COLO829 (cell line): ENCODE results near the gene SLC66A2.
A peak's percentile ranks its signal among the peaks of the same experiment; 100 is the strongest.
"Not testable (repeated sequence)": the region's sequence is repeated elsewhere in the genome, so short reads cannot be mapped to it uniquely, and the experiment has no call there.

Experiments
- DNase-seq: peaks from one replicate; pipeline ENCODE4 v3.0.0; 2012; ENCODE audit warnings: low spot score

The SLC66A2 gene

GRCh38 chr18:79971211-79971952 is 19.9 kb upstream of the SLC66A2 start:
- no peak for DNase-seq

GRCh38 chr18:79970419-79971133 is 19.1 kb upstream of the SLC66A2 start:
- DNase-seq, result no peak

- DNase-seq, result peak; percentile 55
Observed at GRCh38 chr18:79965119-79965902, 13.9 kb upstream of the SLC66A2 start.

- DNase-seq, result no peak
Observed at GRCh38 chr18:79964330-79965118, 13.1 kb upstream of the SLC66A2 start, which contains the start of gene HSBP1L1. Gene HSBP1L1, plus strand, starts transcription at chr18:79964643. Its CDS starts 93 bp downstream, at chr18:79964736.

- no peak for DNase-seq
Observed at GRCh38 chr18:79963658-79964329, 12.3 kb upstream of the SLC66A2 start.

- no peak for DNase-seq
Observed at GRCh38 chr18:79962835-79963657, 11.6 kb upstream of the SLC66A2 start.

- DNase-seq, result no peak
Observed at GRCh38 chr18:79962311-79962710, 10.9 kb upstream of the SLC66A2 start.

GRCh38 chr18:79961527-79962291 is 10.3 kb upstream of the SLC66A2 start:
- no peak for DNase-seq

- no peak for DNase-seq
Observed at GRCh38 chr18:79960921-79961526, 9.6 kb upstream of the SLC66A2 start.

- not testable (repeated sequence) for DNase-seq
Observed at GRCh38 chr18:79960161-79960801, 8.8 kb upstream of the SLC66A2 start.

- no peak for DNase-seq
Observed at GRCh38 chr18:79958981-79959380, 7.5 kb upstream of the SLC66A2 start.

- no peak for DNase-seq
Observed at GRCh38 chr18:79956276-79956675, 4.8 kb upstream of the SLC66A2 start.

GRCh38 chr18:79955302-79956075 is 4.0 kb upstream of the SLC66A2 start:
- DNase-seq, result no peak

- DNase-seq, result no peak
Observed at GRCh38 chr18:79954791-79955190, 3.3 kb upstream of the SLC66A2 start.

- DNase-seq, result peak; percentile 28
Observed at GRCh38 chr18:79953971-79954651, 2.7 kb upstream of the SLC66A2 start.

- DNase-seq, result no peak
Observed at GRCh38 chr18:79952996-79953559, 1.6 kb upstream of the SLC66A2 start.

GRCh38 chr18:79952456-79952995 is 1.1 kb upstream of the SLC66A2 start:
- no peak for DNase-seq
